Endothelial cell of umbilical vein (primary cell): ENCODE data around the gene TTLL9. TPM values are rescaled to one million over a fixed set of nuclear protein-coding genes. Genes with fewer than 3 reads are reported as not detected.

Experiments used
- BruUV-seq: library from RNA; stranded (reverse); fragments of 400-500 nt; replicated peaks from 2 replicates; lab custom pipeline; 2021; lab: Mats Ljungman, UMichigan
- CTCF ChIA-PET: fragments of 300-600, 350-600 bp; sonication (Branson Sonifier 250); formaldehyde crosslinking; loops from one replicate; lab custom pipeline; 2021; ENCODE audit warnings: antibody characterized with exemption, inconsistent platforms; lab: Charles Lee
- POLR2A ChIA-PET: fragments of 300-600, 350-600 bp; sonication (Branson Sonifier 250); formaldehyde crosslinking; loops from one replicate; lab custom pipeline; 2021; ENCODE audit warnings: antibody characterized with exemption, inconsistent platforms; lab: Charles Lee
- DNase-seq: peaks from one replicate; pipeline ENCODE4 v3.0.0-alpha.2; 2011; ENCODE audit warnings: low read depth, low spot score
- FAIRE-seq: peaks from 2 replicates; lab custom pipeline; 2011; peaks lifted over from hg19 to GRCh38; lab: Jason Lieb, UNC
- H2AFZ ChIP-seq: 2 replicates; pipeline ENCODE4 v1.6.0; 2012; ENCODE audit warnings: low read depth, low read length, control low read depth, inconsistent platforms
- H3K27ac ChIP-seq: 2 replicates; pipeline ENCODE4 v1.5.1; 2011; ENCODE audit warnings: low read depth, mild to moderate bottlenecking, control low read depth, low read length, moderate library complexity; ENCODE audit not compliant: insufficient read depth
- H3K27me3 ChIP-seq, 2 experiments: 2 replicates each; pipeline versions ENCODE4 v1.6.0 to v1.6.1; 2011; ENCODE audit warnings: low read length in 2 of 2, mixed read lengths in 1 of 2; ENCODE audit not compliant: control insufficient read depth in 2 of 2, insufficient read depth in 2 of 2
- H3K36me3 ChIP-seq, 2 experiments: 2 replicates in 1 of 2; 3 replicates in 1 of 2; pipeline ENCODE4 v1.5.1; 2011; ENCODE audit warnings: low read length in 2 of 2, mild to moderate bottlenecking in 1 of 2, moderate library complexity in 1 of 2; ENCODE audit not compliant: control insufficient read depth in 2 of 2, insufficient read depth in 2 of 2; ENCODE audit errors: extremely low read depth in 1 of 2
- H3K4me1 ChIP-seq: 3 replicates; pipeline ENCODE4 v1.5.1; 2011; ENCODE audit warnings: mild to moderate bottlenecking, low read length; ENCODE audit not compliant: control insufficient read depth, insufficient read depth; ENCODE audit errors: extremely low read depth
- H3K4me2 ChIP-seq: 2 replicates; pipeline ENCODE4 v1.6.1; 2011; ENCODE audit warnings: low read length, control low read depth, mixed read lengths; ENCODE audit not compliant: insufficient read depth
- H3K4me3 ChIP-seq, 3 experiments: fragments of 200-600 bp in 1 of 3; sonication (generic), shearing (Covaris generic) in 1 of 3; replicated peaks in 1 of 3; 2 replicates each; pipeline ENCODE4 v1.5.1; 2011 to 2016; ENCODE audit warnings: control low read depth in 3 of 3, low read length in 3 of 3, mild to moderate bottlenecking in 2 of 3, inconsistent platforms in 1 of 3, low read depth in 1 of 3, moderate library complexity in 1 of 3; ENCODE audit not compliant: insufficient read depth in 1 of 3
- H3K79me2 ChIP-seq: 2 replicates; pipeline ENCODE4 v1.6.0; 2012; ENCODE audit warnings: low read length, inconsistent platforms; ENCODE audit not compliant: control insufficient read depth, insufficient read depth
- H3K9ac ChIP-seq: replicated peaks from 2 replicates; pipeline ENCODE3; 2011; ENCODE audit warnings: low read length, control low read depth; ENCODE audit not compliant: insufficient read depth; ENCODE audit errors: extremely low read depth
- H3K9me1 ChIP-seq: replicated peaks from 3 replicates; pipeline ENCODE4 v1.6.0; 2011; ENCODE audit warnings: mild to moderate bottlenecking, low read length; ENCODE audit not compliant: control insufficient read depth, insufficient read depth; ENCODE audit errors: extremely low read depth
- H3K9me3 ChIP-seq: replicated peaks from 2 replicates; pipeline ENCODE4 v1.5.1; 2012; ENCODE audit warnings: low read length, inconsistent platforms; ENCODE audit not compliant: control insufficient read depth, insufficient read depth
- H4K20me1 ChIP-seq: replicated peaks from 2 replicates; pipeline ENCODE3; 2011; ENCODE audit warnings: mild to moderate bottlenecking, low read length; ENCODE audit not compliant: control insufficient read depth, insufficient read depth; ENCODE audit errors: extremely low read depth
- CTCF ChIP-seq, 2 donors: IDR thresholded peaks; 1 replicate in 1 of 2; 2 replicates in 1 of 2; pipeline ENCODE4 v1.5.1; 2011; ENCODE audit warnings: low read length in 2 of 2, mild to moderate bottlenecking in 2 of 2, moderate library complexity in 2 of 2, control low read depth in 1 of 2, inconsistent platforms in 1 of 2, low read depth in 1 of 2; ENCODE audit not compliant: insufficient read depth in 1 of 2; ENCODE audit errors: extremely low read depth in 1 of 2
- EZH2 ChIP-seq: IDR thresholded peaks from 2 replicates; pipeline ENCODE4 v1.6.1; 2012; ENCODE audit warnings: borderline replicate concordance, low read depth, mild to moderate bottlenecking, moderate library complexity, low read length, inconsistent platforms; ENCODE audit not compliant: severe bottlenecking
- FOS ChIP-seq: IDR thresholded peaks from 2 replicates; pipeline ENCODE4 v1.6.1; 2011; ENCODE audit warnings: mild to moderate bottlenecking, low read length, moderate library complexity, borderline replicate concordance; ENCODE audit not compliant: insufficient read depth
- GATA2 ChIP-seq: IDR thresholded peaks from 2 replicates; pipeline ENCODE4 v1.7.0; 2011; ENCODE audit warnings: low read depth, mild to moderate bottlenecking, moderate library complexity, mixed read lengths, low read length; ENCODE audit not compliant: insufficient read length, insufficient read depth
- JUN ChIP-seq: IDR thresholded peaks from 2 replicates; pipeline ENCODE4 v1.6.1; 2011; ENCODE audit warnings: borderline replicate concordance, low read depth; ENCODE audit not compliant: insufficient read length, insufficient read depth
- MYC ChIP-seq: IDR thresholded peaks from one replicate; pipeline ENCODE4 v1.6.1; 2011; ENCODE audit warnings: mild to moderate bottlenecking, low read depth, low read length
- POLR2A ChIP-seq: IDR thresholded peaks from 2 replicates; pipeline ENCODE4 v1.6.1; 2012; ENCODE audit warnings: low read depth, mild to moderate bottlenecking, control low read depth, low read length
- POLR2AphosphoS5 ChIP-seq: IDR thresholded peaks from 2 replicates; pipeline ENCODE4 v1.6.1; 2012; ENCODE audit warnings: low read depth, mild to moderate bottlenecking, control low read depth, low read length, moderate library complexity; ENCODE audit not compliant: insufficient read depth
- dilution Hi-C: fragments of 300-500 bp; cut with MboI; formaldehyde crosslinking; loops from one replicate; pipeline ENCODE4 v1.15.0; 2019; ENCODE audit warnings: low sequenced_read_pairs; ENCODE audit not compliant: extremely low pct_ligation_motif_present
- intact Hi-C: fragments of 100-400 bp; cut with micrococcal nuclease; formaldehyde crosslinking; loops from one replicate; pipeline ENCODE4 v1.10.0; 2022
- polyA plus RNA-seq, 4 experiments: library from polyadenylated mRNA; depleted of rRNA in 3 of 4; stranded (reverse) in 3 of 4; unstranded in 1 of 4; fragments of >200 nt; gene quantifications; 2 replicates each; pipeline versions ENCODE4 v1.2.1 to v1.2.3, GENCODE V29; 2011 to 2012; ENCODE audit warnings: missing spikeins in 1 of 4
- total RNA-seq: library from RNA; stranded (reverse); gene quantifications from 2 replicates; pipeline ENCODE4 v1.2.3, GENCODE V29; 2021
- TF ChIP-seq, protein P1 (sequence below): IDR thresholded peaks from 2 replicates; pipeline ENCODE4 v1.6.1; 2011; ENCODE audit not compliant: insufficient read depth, insufficient read length

The TTLL9 gene
- total and polyA plus RNA-seq, 2 donors (not counting 3 experiments of a cell fraction or from before 2014, with no cell fraction given): 0.03 TPM; not detected in 1

GRCh38 chr20:31984981-31985471 lies 114.6 kb downstream of the TTLL9 start:
- dilution Hi-C loops: no loop called here
- H3K27ac ChIP-seq: no peak overlapping the region
- FAIRE-seq: no peak
- no peaks in the 10 kb centered on the region for H4K20me1 ChIP-seq
- no peak overlapping the region for H3K4me2 ChIP-seq
- no peaks in the 10 kb centered on the region for H3K9me1 ChIP-seq
- H3K4me1 ChIP-seq: peaks cover 5% of the 10 kb centered on the region
- ChIA-PET POLR2A (no interaction called here), CTCF (interaction anchor here (0.6 to 1.0 kb wide), 2 partner anchors 15 to 54 kb away, joined by 3 read pairs; no protein-coding TSS in a partner anchor)
- DNase-seq: no peak
- no peaks in the 10 kb centered on the region for H3K79me2 ChIP-seq
- peaks cover 3 to 4% of the 10 kb centered on the region in 2 experiments for H3K27me3 ChIP-seq
- no peak overlapping the region for H2AFZ ChIP-seq
- H3K9ac ChIP-seq: no peak overlapping the region
- no peaks in the 10 kb centered on the region for H3K9me3 ChIP-seq
- intact Hi-C loops: no loop called here
- H3K36me3 ChIP-seq: no peaks in the 10 kb centered on the region
- BruUV-seq: no TSS peak
- H3K4me3 ChIP-seq: no peak overlapping the region
- no peak for TF ChIP-seq MYC

GRCh38 chr20:31987744-31988143 lies 117.3 kb downstream of the TTLL9 start:
- no peak overlapping the region for H3K27ac ChIP-seq
- DNase-seq (no peak), FAIRE-seq (peak; percentile 52)
- H2AFZ ChIP-seq: no peak overlapping the region
- no peaks in the 10 kb centered on the region for H3K36me3 ChIP-seq
- no peak overlapping the region for H3K9ac ChIP-seq
- dilution Hi-C loops (no loop called here), intact Hi-C loops (no loop called here)
- H3K9me1 ChIP-seq: no peaks in the 10 kb centered on the region
- CTCF ChIA-PET: interaction anchor here (1.0 kb wide), 1 partner anchor 43 kb away, joined by 5 read pairs; no protein-coding TSS in a partner anchor
- BruUV-seq: no TSS peak
- H3K4me1 ChIP-seq: peaks cover 5% of the 10 kb centered on the region
- H4K20me1 ChIP-seq: no peaks in the 10 kb centered on the region
- no peaks in the 10 kb centered on the region for H3K79me2 ChIP-seq
- H3K27me3 ChIP-seq: peaks cover 4 to 7% of the 10 kb centered on the region in 2 experiments
- TF ChIP-seq POLR2A (no peak), POLR2AphosphoS5 (no peak), JUN (no peak), EZH2 (no peak), FOS (no peak), GATA2 (no peak), MYC (no peak), CTCF (IDR thresholded peaks at IDR 0.05; ENCODE audit: extremely low read depth in 1 of 2, insufficient read depth in 1 of 2, low read depth in 1 of 2, low read length in 2 of 2) (no peak)
- TF ChIP-seq, protein P1, sequence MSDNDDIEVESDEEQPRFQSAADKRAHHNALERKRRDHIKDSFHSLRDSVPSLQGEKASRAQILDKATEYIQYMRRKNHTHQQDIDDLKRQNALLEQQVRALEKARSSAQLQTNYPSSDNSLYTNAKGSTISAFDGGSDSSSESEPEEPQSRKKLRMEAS: no peak
- H3K9me3 ChIP-seq: no peaks in the 10 kb centered on the region
- POLR2A ChIA-PET: no interaction called here
- no peak overlapping the region for H3K4me2 ChIP-seq
- H3K4me3 ChIP-seq: no peak overlapping the region
